NCI-H1694 (cell line): Measurements from ENCODE around the gene ZBTB18.

Experiments
- DNase-seq: peaks from one replicate; lab custom pipeline; 2025; lab: John Stamatoyannopoulos, UW

The ZBTB18 gene

GRCh38 chr1:244089561-244089960 is 38.5 kb downstream of the ZBTB18 start:
- no peak for DNase-seq

- DNase-seq = no peak
Observed at GRCh38 chr1:244090645-244091044, 39.6 kb downstream of the ZBTB18 start.

GRCh38 chr1:244092293-244092963 is 41.3 kb downstream of the ZBTB18 start:
- DNase-seq = no peak

GRCh38 chr1:244092964-244093638 is 42.0 kb downstream of the ZBTB18 start:
- no peak for DNase-seq

GRCh38 chr1:244094880-244095528 is 43.9 kb downstream of the ZBTB18 start:
- no peak for DNase-seq

GRCh38 chr1:244095529-244095911 is 44.4 kb downstream of the ZBTB18 start:
- no peak for DNase-seq

- DNase-seq = no peak
Observed at GRCh38 chr1:244096066-244096610, 45.1 kb downstream of the ZBTB18 start.

GRCh38 chr1:244096691-244097090 is 45.6 kb downstream of the ZBTB18 start:
- DNase-seq = no peak

- DNase-seq = no peak
Observed at GRCh38 chr1:244097523-244098405, 46.7 kb downstream of the ZBTB18 start.

- no peak for DNase-seq
Observed at GRCh38 chr1:244099258-244099930, 48.3 kb downstream of the ZBTB18 start.

GRCh38 chr1:244100276-244100675 is 49.2 kb downstream of the ZBTB18 start:
- no peak for DNase-seq

- no peak for DNase-seq
Observed at GRCh38 chr1:244100704-244101453, 49.8 kb downstream of the ZBTB18 start.

- no peak for DNase-seq
Observed at GRCh38 chr1:244102046-244102445, 51.0 kb downstream of the ZBTB18 start.

GRCh38 chr1:244102468-244102867 is 51.4 kb downstream of the ZBTB18 start:
- no peak for DNase-seq

GRCh38 chr1:244104309-244105060 is 53.4 kb downstream of the ZBTB18 start:
- no peak for DNase-seq

GRCh38 chr1:244106176-244106575 is 55.1 kb downstream of the ZBTB18 start:
- DNase-seq = no peak
